Hepatic stellate cell (primary cell): ENCODE data around the gene PHKB.

Experiments
- DNase-seq: peaks from one replicate; pipeline ENCODE4 v3.0.0; 2011; ENCODE audit warnings: low spot score

The PHKB gene

DNA sequence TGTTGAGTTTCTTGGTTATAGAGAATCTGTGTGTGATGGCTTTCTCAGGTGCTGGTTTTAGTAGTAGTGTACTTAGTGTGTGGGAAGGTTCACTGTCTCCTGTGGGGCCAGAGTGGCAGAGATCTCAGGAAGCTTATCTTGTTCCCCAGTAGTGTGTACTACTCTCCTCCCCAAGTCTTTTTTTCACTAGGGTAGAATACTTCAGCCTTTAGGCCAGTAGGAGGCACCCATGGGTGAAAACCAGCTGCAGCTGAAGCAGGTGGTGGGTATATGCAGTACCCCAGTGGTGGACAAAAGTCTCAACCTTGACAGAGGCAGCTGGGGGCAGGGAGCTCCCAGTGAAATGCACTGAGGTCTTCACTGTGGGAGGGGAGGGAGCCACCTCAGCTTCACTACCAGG is 109.9 kb downstream of the PHKB start:
- DNase-seq: no peak

DNA sequence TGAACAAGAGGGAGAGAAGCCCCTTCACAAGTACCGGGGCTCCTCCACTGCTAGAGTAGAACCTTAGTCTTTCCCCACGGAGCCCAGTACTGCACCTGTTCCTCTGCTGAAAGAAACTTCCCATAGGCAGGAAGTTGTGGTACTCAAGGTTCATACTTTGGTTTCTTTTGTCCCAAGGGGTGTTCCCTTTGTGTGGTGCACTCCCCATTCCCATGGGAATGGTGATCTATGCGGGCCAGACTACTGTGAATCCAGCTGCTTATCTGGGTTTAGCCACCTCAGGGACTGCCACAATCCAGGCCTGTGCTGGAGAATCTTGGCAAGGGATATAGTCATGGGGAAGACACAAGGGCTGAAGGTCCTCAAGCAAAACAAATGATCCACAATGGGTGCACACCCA is 110.6 kb downstream of the PHKB start:
- DNase-seq: no peak

DNA sequence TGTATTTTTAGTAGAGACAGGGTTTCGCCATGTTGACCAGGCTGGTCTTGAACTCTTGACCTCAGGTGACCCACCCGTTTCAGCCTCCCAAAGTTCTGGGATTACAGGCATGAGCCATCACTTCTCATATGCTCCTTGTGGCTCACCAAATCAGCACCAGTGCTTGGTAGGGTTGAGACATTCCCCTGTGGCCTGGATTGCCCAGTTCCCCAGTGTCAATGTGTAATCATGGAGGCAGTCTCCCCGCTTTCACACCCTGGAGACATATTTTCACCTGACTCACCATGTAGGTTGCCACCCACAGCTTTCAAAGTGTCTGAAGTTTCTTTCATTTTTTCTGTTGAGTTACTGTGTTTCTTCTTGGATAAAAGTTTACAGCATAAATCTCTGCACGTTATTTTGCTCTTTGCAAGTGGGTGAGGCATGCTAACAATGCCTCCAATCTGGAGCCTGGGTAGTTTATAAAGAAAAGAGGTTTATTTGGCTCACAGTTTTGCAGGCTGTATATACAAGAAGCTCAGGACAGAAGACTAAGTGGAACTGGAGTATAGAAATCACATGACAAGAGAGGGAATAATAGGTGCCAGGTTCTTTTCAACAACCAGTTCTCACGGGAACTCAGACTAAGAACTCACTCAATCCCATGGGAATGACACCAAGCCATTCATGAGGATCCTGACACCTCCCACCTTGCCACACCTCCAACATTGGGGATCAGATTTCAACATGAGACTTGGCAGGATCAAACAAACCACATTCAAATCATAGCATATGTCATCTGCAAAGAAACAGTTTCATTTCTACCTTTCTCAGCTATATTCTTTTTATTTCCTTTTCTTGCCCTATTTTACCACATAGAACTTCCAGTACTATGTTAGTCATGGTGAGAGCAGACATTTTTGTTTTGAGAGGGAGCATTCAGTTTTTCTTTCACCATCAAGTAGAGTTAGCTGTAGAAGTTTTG is 113.2 kb downstream of the PHKB start:
- DNase-seq: no peak

GRCh38 chr16:47577029-47577428 is 115.9 kb downstream of the PHKB start:
- DNase-seq: no peak

- DNase-seq: no peak
Measured at GRCh38 chr16:47578033-47578432, 116.9 kb downstream of the PHKB start.

GRCh38 chr16:47578573-47578972 is 117.4 kb downstream of the PHKB start:
- DNase-seq: no peak

DNA sequence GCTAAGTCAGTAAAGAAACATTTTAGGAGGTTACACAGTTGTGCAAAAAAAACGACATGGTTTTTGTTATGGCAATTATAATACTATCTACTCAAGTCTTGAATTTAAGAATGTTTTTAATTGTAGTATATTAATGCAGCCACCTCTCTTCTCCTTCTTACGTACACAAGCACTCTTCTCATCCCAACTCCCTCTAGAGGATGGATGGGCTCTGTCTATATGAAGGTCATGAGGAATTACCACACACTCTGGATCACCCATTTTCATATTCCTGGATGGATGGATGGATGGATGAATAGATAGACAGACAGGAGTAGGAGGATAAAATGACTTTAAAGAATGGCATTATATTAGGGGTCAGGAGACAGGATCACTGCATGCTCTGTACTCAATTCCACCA is 120.0 kb downstream of the PHKB start:
- DNase-seq: no peak

GRCh38 chr16:47584464-47585225 is 123.5 kb downstream of the PHKB start:
- DNase-seq: no peak

DNA sequence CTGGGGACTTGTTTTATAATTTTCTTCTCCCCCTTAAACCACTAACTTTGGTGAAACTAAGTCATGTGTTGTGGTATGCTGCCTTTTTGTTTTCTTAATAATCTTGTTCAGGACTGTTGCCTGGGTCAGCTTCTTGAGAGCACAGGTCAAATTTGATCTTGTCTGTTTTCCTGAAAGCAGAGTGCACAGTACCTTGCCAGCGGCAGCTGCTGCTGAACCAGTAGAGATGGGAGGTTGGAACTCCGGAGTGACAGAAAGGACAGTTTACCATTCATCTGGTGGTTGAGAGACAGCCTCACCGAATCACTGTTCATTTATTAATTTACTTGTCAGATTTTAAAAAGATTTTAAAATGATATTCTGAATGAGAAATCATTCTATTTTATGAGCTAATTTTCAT is 125.0 kb downstream of the PHKB start:
- no peak for DNase-seq

DNA sequence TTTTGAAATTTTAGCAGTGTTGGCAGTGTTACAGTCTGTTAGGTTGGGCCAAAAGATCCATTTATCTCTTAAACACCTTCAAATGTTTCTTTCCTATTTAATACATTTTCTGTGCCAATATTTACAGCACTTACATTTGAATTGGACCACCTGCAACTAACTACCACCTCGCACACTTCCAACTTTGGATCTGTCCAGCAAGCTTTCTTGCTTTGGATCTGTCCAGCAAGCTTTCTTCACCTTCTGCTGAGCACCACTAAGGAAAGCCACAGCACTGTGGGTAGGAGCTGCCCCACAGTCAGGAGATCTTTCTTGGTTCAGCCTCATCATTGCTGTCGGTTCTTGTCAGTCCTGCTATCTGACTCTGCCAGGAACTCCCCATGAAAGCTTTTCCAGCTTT is 129.3 kb downstream of the PHKB start:
- DNase-seq: no peak

- no peak for DNase-seq
Measured at GRCh38 chr16:47592232-47592631, 131.1 kb downstream of the PHKB start.

GRCh38 chr16:47599512-47599911 is 138.4 kb downstream of the PHKB start:
- DNase-seq: no peak

GRCh38 chr16:47600376-47600775 is 139.2 kb downstream of the PHKB start:
- DNase-seq: no peak

DNA sequence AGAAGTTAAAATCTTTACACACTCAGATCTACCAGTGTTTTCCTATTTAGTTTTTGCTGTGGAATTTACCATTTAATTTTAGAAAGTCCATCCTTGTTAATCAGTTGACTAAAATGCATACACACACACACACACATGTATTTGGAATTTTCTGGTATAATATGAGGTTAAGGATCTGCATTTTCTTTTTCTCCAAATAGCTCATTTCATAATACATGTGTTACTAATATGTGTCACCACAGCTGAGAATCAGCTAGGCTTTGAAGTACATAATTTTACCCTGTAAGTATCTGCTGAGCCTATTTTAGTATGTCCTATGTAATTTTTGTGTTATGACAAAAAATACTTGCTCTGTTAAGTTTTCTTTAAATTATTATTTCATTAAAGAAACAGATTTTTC is 143.2 kb downstream of the PHKB start:
- DNase-seq: no peak

- DNase-seq: no peak
Measured at GRCh38 chr16:47611042-47611441, 149.9 kb downstream of the PHKB start.

GRCh38 chr16:47611848-47612493 is 150.8 kb downstream of the PHKB start:
- no peak for DNase-seq

DNA sequence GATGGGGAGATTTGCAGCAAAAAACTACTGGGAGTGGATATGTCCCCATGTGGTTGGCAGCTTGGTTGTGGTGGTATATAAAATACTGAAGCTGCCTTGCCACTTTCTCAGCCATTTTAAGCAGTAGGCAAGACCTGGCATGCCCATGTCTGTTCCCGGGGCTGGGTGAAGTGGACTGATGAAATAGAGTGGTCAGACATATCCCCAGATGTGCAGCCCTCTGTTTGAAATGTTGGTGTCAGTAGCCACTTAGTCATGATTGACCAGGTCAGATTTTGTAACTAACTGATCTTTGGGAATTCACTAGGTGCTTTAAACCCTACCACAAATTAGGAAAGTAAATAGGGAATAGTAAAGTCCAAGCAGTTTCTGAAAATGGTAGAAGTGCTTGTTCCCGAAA is 151.6 kb downstream of the PHKB start:
- DNase-seq: no peak

- no peak for DNase-seq
Measured at GRCh38 chr16:47613251-47613650, 152.1 kb downstream of the PHKB start.

DNA sequence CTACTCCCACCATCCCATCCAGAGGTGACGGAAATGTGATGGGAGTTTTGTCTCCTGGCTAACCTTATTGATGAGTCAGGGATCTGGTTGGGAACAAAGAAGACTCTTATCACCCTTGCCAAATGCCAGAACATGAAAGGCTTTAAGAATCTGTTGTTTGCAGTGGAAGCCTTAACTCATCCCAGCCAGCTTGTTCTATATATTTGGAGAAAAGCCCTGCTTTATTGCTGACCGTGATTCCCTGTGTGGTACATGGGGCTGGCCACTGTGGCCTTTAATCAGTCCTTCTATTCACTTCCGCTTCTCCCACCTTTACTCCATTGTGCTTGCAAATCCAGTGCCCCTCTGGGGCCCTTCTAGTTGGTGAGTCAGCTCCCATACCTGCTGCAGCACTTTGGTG is 156.6 kb downstream of the PHKB start:
- no peak for DNase-seq

GRCh38 chr16:47622451-47623176 is 161.5 kb downstream of the PHKB start:
- DNase-seq: no peak

DNA sequence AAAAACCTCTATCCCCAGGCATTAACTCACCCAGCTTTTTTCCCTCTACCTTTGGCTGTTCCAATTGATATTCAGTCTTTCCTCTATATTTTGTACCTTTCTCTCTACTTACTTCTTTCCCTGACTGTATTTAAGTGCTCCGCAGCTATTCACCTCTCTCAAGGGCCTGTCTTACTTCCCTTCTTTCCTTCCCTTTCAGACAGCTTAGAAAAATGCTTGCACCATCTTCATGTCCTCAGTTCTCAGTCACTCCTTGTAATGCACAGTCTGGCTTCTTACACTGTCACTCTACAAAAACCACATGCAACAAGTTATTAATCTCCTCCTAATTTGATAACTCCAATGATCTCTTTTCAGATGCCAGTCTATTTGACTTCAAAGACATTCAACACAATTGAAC is 163.4 kb downstream of the PHKB start:
- no peak for DNase-seq

- DNase-seq: no peak
Measured at GRCh38 chr16:47625115-47625567, 164.0 kb downstream of the PHKB start.
